Gastroesophageal sphincter (tissue), 3 donors: ENCODE data around the gene MGLL.

Experiments
- EP300 ChIP-seq: sonication (generic); formaldehyde crosslinking; IDR thresholded peaks from one replicate; pipeline ENCODE4 v1.6.1; 2017; ENCODE audit warnings: antibody characterized with exemption, mild to moderate bottlenecking
- POLR2A ChIP-seq, 2 donors: fragments of 450-650 bp; IDR thresholded peaks; one replicate each; pipeline ENCODE4 v1.6.1; 2017; ENCODE audit warnings: antibody characterized with exemption in 2 of 2, mild to moderate bottlenecking in 2 of 2, moderate library complexity in 1 of 2
- POLR2AphosphoS5 ChIP-seq: sonication (generic); formaldehyde crosslinking; IDR thresholded peaks from one replicate; pipeline ENCODE4 v1.6.1; 2017; ENCODE audit warnings: antibody characterized with exemption
- TF ChIP-seq, protein P1 (sequence below), 4 experiments: fragments of 200-600 bp in 2 of 4; fragments of 450-650 bp in 2 of 4; sonication (generic) in 1 of 4; IDR thresholded peaks; one replicate each; pipeline ENCODE4 v1.5.1; 2017 to 2019; ENCODE audit warnings: antibody characterized with exemption in 4 of 4, mild to moderate bottlenecking in 2 of 4, moderate library complexity in 2 of 4

DNA sequence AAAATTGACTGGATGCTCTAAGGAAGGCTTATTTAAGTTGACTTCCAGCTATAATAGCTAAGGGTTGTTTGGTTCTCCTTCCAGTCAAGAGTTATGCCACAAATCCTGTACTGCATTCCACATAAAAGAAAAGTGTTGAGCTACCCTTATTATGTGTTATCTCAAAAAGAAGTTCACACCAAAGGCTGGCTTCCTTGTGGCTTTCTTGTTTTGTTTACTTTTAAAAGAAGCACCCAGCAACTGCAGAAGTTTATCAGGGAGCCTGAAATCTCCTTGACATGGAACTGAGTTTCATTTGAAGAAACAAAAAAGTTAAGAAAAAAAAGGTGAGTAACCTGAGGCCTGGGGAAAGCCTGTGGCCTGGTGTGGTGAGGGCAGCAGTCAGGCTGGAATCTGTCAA, 10.2 kb downstream of the MGLL start:
- TF ChIP-seq, protein P1, sequence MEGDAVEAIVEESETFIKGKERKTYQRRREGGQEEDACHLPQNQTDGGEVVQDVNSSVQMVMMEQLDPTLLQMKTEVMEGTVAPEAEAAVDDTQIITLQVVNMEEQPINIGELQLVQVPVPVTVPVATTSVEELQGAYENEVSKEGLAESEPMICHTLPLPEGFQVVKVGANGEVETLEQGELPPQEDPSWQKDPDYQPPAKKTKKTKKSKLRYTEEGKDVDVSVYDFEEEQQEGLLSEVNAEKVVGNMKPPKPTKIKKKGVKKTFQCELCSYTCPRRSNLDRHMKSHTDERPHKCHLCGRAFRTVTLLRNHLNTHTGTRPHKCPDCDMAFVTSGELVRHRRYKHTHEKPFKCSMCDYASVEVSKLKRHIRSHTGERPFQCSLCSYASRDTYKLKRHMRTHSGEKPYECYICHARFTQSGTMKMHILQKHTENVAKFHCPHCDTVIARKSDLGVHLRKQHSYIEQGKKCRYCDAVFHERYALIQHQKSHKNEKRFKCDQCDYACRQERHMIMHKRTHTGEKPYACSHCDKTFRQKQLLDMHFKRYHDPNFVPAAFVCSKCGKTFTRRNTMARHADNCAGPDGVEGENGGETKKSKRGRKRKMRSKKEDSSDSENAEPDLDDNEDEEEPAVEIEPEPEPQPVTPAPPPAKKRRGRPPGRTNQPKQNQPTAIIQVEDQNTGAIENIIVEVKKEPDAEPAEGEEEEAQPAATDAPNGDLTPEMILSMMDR (IDR thresholded peaks at IDR 0.05) = no peak
- no peak for TF ChIP-seq POLR2A (IDR thresholded peaks at IDR 0.05)
- TF ChIP-seq EP300 = no peak
- TF ChIP-seq POLR2AphosphoS5 = no peak
